RWPE1 (cell line): ENCODE results near the gene FOXP1.

Experiments used
- CTCF ChIA-PET: fragments of 350-600 bp; sonication (Branson Sonifier 250); formaldehyde crosslinking; extraction: SDS; loops from one replicate; lab custom pipeline; 2021; lab: Yijun Ruan, JAX
- POLR2A ChIA-PET: fragments of 400-600 bp; formaldehyde crosslinking; extraction: SDS; loops from one replicate; lab custom pipeline; 2020; ENCODE audit warnings: antibody characterized with exemption; ENCODE audit not compliant: low non-redundant PET; lab: Yijun Ruan, JAX
- DNase-seq: peaks from one replicate; pipeline ENCODE4 v3.0.0; 2012; ENCODE audit warnings: low spot score
- H3K27ac ChIP-seq: fragments of 450-650 bp; 2 replicates; pipeline ENCODE4 v1.5.1; 2017
- CTCF ChIP-seq: fragments of 450-650 bp; conservative IDR thresholded peaks from 2 replicates; pipeline ENCODE4 v1.5.1; 2017; ENCODE audit warnings: low read depth, mild to moderate bottlenecking

The FOXP1 gene

DNA sequence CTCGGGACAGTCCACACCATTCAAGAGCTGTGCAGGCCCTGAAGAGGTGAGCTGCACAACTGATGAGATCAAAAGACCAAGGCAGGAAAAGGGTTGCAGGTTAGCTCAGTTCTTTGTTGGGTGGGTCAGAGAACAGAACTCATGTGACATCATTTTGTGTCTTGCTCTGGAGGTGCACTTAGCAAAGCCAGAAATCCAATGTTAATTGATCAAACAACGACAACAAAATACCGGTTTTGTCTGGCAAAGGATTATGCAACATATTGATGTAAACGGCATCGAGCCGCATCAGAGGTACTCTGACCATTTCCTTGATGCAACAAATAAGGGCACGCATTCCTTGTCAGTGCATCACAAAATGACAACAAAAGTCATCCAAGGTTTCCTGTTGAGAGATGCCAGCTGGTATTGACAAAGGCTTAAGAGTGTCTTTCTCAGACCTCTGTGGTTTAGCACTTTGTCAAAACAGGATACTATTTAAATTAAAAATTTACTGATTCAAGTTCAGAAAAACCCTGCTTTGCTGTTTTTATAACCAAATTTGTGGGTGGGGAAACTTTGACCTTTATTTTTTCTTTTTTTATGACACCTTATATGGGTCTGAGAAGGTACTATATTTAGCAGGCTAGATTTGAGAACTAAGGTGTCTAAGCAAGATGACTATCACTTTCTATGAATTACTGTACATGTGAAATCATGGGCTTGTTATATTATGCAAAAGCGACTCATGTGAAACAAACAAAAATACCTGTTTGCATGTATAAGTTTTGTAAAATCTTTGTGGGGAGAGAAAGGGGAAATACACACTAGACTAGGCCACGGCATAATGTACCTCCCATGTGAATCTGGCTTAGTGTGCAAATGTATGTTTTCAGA, 496.1 kb downstream of the FOXP1 start:
- DNase-seq, result no peak
- TF ChIP-seq CTCF, result no peak
- ChIA-PET CTCF (no interaction called here), POLR2A (no interaction called here)
- no peak overlapping the region for H3K27ac ChIP-seq

- no peak for TF ChIP-seq CTCF
- CTCF ChIA-PET, result no interaction called here
- no peak for DNase-seq
- POLR2A ChIA-PET, result no interaction called here
- H3K27ac ChIP-seq, result no peak overlapping the region
Measured at GRCh38 chr3:71086777-71087142, 496.8 kb downstream of the FOXP1 start.

- no peak overlapping the region for H3K27ac ChIP-seq
- no peak for TF ChIP-seq CTCF
- no peak for DNase-seq
- POLR2A ChIA-PET, result no interaction called here
- CTCF ChIA-PET, result interaction anchor here (0.6 kb wide), 1 partner anchor 499 kb away, joined by 3 read pairs; no protein-coding TSS in a partner anchor
Measured at GRCh38 chr3:71083726-71084131, 499.8 kb downstream of the FOXP1 start.

DNA sequence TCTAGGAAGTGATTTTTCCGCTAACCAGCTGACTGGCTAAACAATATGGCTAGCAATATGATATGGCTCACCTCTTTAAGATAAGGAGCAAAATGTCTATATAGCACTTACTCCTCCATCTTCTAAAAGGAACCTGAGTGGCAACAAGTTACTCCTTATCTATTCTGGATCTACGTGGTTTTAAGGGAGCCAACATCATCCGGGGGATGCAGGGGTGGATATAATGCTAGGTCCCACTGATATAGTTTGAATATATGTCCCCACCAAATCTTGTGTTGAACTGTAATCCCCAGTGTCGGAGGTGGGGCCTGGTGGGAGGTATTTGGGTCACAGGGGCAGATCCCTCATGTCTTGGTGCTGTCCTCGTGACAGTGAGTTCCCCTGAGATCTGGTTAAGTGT, 500.7 kb downstream of the FOXP1 start:
- TF ChIP-seq CTCF, result no peak
- ChIA-PET POLR2A (no interaction called here), CTCF (no interaction called here)
- no peak overlapping the region for H3K27ac ChIP-seq
- no peak for DNase-seq

- no peak overlapping the region for H3K27ac ChIP-seq
- CTCF ChIA-PET, result no interaction called here
- DNase-seq, result no peak
- no peak for TF ChIP-seq CTCF
- POLR2A ChIA-PET, result no interaction called here
Measured at GRCh38 chr3:71080517-71081083, 502.9 kb downstream of the FOXP1 start.

DNA sequence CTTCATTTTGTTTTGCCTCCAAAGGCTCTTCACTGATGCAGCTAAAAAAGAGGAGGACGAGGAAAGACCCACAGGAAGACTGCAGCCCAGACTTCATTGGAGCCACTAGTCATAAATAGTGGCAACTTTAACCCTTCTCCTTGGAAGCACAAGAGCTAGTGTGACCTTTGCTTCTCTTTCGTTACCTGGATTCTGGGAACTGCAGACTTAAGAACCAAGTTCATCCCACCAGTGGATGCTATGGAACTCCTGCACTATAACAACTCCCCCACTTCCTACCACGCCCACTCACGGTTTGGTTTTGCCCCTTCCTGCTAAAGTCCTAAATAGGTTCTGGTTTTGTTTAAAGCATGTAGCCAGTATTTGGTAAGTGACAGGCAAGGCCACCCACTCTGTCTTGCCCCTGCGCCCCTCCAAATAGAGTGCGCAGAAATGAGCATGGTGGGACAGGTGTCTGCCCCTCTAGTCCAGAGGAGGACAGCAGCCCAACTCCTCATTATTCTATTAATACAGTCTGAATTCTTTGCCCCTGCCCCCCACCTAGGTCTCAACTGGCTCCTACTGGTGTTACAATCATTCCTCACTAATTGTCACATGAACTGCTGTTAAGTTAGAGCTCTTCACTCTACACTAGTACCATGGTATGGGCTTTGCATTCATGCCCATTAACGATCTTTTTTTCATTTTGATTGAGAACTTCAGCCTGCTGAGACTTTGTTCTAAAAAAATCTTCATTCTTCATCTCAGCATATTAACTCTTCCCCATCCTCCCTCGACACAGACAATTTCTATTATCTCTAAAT, 504.6 kb downstream of the FOXP1 start:
- TF ChIP-seq CTCF, result no peak
- ChIA-PET CTCF (interaction anchor here (0.6 kb wide), 1 partner anchor 703 kb away, joined by 3 read pairs; no protein-coding TSS in a partner anchor), POLR2A (no interaction called here)
- no peak overlapping the region for H3K27ac ChIP-seq
- no peak for DNase-seq
